GM21723 (cell line): ENCODE data around the gene PLCE1.
"Not testable (repeated sequence)": the region's sequence is repeated elsewhere in the genome, so short reads cannot be mapped to it uniquely, and the experiment has no call there.

Experiments used
- ATAC-seq: cut with Tn5 transposase; IDR thresholded peaks from one replicate; pipeline ENCODE4 v1.9.1; 2021; ENCODE audit warnings: mild to moderate bottlenecking, moderate library complexity; ENCODE audit not compliant: unreplicated experiment

PLCE1 gene

GRCh38 chr10:93993782-93994437, at the start of gene PLCE1:
TSS of gene PLCE1 (plus strand) at chr10:93993931. CDS start at chr10:94031047, 37,116 bp downstream.
- peak; percentile 77 for ATAC-seq

DNA sequence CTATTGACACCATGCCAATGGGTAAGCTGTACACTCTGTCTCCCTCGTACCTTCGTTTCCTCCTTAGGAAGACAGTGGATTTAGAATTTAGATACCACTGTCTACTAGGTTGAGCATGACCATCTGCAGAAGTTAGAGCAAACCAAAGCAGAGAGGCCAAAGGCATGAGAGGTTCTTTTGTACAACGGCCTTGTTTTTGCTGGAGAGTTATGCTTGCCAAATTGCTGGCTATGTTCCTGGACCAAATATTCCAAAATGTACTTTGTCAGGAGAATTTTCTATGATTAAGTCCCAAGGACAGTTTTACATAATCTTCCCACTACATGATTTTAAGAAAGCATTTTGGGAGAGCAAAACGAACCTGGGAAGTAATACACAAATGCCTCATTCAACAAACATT, 47.9 kb upstream of the PLCE1 start:
- no peak for ATAC-seq

DNA sequence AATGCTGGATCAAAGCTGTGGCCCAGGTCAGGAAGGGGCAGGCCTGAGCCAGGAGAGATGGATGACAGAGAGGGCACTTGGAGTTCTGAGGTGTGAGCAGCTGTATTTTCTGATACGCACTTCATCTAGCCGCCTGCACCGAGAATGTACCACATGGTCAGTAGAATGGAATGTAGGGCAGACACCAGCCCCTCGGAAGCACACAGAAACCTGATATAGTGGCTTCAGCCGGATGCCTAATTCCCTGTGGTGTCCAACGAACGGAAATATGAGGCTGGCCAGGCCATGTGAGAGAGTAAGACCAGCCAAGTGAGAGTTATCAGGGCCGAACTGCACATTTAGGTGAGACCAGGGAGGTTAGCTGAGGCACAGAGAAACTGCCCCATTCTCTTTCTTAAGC, 46.7 kb upstream of the PLCE1 start:
- ATAC-seq = no peak

DNA sequence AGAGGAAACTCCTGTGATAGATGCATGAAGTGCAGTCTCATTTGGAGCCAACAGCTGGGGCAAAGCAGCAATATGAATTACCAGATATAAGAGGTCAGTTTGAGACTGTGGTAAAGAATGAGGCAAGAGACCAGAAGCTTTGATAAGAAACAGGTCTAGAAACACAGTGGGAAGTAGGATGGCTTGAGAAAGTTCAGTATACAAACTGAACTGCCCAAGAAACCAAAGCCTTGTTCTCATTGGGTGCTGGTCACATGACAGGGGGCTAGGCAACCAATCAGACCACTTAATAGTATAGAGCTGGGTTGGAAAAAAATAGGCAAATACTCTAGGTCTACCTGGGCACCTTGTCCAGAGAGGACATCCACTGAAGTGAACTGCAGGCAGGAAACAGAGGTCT, 46.2 kb upstream of the PLCE1 start:
- no peak for ATAC-seq

GRCh38 chr10:93951905-93952304, 41.8 kb upstream of the PLCE1 start:
- no peak for ATAC-seq

DNA sequence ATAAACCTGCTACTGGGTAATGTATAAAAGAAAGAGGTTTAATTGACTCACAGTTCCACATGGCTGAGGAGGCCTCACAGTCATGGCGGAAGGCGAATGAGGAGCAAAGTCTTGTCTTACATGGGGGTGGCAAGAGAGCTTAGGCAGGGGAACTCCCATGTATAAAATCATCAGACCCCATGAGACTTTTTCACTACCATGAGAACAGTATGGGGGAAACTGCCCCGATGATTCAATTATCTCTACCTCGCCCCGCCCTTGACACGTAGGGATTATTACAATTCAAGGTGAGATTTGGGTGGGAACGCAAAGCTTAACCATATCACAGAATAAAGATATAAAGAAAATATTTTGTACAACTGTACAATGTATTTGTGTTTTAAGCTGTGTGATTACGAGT, 39.4 kb upstream of the PLCE1 start:
- no peak for ATAC-seq

DNA sequence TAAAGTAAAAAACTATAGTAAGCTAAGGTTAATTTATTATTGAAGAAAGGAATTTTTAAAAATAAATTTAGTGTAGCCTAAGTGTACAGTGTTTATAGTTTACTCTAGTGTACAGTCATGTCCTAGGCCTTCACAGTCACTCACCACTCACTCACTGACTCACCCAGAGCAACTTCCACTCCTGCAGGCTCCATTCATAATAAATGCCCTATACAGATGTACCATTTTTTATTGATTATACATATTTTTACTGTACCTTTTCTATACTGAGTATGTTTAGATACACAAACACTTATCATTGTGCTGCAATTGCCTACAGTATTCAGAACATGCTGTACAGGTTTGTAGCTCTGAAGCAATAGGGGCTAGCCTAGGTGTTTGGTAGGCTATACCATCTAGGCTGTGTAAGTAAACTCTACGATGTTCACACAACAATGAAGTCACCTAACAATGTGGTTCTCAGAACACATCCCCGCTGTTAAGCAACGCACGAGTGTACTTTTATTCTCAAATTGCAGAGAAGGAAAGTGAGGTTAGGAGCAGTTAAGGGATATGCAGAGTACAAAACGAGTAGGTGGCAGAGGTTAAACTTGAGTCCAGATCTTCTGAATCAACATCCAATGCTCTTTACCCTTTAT, 38.9 kb upstream of the PLCE1 start:
- no peak for ATAC-seq

DNA sequence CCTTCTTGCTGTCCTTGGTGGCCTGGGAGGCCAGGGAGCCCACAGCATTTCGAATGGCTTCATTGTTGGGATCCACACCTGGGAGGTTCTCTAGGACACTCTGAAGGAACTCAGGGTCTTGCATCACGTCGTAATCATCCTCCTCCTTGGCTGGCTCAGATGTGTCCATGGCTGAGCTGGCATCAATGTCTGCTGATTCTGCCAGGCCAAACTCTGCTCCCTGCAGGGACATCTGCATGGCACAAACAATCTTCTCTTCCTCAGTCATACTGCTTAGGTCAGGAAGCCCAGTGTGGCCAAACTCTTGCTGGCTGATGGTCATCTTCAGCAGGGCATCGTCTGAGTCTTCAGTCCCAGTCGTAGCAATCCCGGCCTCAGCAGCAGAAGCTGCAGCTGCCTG, 34.9 kb upstream of the PLCE1 start:
- ATAC-seq = no peak

DNA sequence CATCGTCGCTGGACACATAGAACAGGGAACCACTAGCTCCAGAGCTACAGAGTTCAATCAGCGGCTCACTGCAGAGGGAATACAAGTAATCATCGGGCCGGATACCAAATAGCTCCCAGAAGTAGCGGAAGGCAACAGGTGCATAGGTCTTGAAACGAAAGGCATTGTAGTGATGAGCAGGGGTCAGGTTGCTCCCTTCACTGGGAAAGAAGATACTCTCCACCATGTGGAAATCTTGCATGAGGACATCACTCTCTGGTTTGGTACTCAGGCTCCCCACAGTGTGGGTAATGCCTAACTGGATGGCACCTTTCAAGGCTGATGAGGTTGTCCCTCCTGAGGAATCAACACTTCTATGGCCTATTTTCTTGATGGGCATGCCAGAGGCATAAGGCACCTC, 32.7 kb upstream of the PLCE1 start:
- not testable (repeated sequence) for ATAC-seq

- no peak for ATAC-seq
These were observed 30.8 kb upstream of the PLCE1 start for GRCh38 chr10:93962973-93963372.

DNA sequence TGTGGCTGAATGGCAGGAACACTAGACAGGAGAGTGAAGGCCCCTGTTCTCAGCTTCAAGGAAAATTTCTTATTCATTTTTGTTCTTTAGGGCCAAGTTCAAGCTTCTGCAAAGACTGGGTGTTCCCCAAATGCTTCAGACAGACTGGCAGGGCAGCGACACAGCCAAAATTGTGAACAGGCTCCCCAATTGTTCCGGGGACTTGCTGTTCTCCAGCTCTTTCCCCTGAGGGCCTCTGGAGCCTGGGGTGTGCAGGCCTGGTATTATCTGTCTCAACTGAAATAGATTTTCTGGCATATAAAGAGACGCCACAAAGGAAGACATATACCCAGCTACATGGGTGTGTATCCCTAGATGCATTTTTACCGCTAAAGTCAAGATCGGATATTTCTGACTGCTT, 30.3 kb upstream of the PLCE1 start:
- ATAC-seq = no peak

- no peak for ATAC-seq
These were observed 27.8 kb upstream of the PLCE1 start for GRCh38 chr10:93965911-93966310.

DNA sequence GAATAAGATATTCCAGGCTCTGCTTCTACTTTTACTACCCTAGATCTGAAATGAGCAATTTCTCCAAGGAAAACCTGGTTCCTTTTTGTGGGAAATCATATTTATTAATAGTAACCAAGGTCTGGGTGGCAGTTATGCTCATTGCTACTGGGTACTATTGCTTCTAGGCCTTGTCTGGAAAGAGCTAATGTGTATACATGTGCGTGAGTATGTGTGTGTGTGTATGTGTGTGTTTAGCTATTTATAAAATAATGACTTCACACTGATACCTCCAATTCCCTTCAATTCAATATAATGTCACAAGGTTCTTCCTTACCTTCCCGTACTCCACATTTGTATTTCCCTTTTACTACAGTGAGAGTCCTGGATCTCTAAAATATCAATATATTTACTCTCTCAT, 26.0 kb upstream of the PLCE1 start:
- ATAC-seq = no peak

- no peak for ATAC-seq
These were observed 25.2 kb upstream of the PLCE1 start for GRCh38 chr10:93968540-93968945.

DNA sequence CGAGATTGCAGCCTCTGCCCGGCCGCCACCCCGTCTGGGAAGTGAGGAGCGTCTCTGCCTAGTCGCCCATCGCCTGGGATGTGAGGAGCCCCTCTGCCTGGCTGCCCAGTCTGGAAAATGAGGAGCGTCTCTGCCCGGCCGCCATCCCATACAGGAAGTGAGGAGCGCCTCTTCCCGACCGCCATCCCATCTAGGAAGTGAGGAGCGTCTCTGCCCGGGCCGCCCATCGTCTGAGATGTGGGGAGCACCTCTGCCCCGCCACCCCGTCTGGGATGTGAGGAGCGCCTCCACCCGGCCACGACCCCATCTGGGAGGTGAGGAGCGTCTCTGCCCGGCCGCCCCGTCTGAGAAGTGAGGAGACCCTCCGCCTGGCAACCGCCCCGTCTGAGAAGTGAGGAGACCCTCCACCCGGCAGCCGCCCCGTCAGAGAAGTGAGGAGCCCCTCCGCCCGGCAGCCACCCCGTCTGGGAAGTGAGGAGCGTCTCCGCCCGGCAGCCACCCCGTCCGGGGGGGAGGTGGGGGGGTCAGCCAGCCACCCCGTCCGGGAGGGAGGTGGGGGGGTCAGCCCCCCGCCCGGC, 23.2 kb upstream of the PLCE1 start:
- ATAC-seq = not testable (repeated sequence)

DNA sequence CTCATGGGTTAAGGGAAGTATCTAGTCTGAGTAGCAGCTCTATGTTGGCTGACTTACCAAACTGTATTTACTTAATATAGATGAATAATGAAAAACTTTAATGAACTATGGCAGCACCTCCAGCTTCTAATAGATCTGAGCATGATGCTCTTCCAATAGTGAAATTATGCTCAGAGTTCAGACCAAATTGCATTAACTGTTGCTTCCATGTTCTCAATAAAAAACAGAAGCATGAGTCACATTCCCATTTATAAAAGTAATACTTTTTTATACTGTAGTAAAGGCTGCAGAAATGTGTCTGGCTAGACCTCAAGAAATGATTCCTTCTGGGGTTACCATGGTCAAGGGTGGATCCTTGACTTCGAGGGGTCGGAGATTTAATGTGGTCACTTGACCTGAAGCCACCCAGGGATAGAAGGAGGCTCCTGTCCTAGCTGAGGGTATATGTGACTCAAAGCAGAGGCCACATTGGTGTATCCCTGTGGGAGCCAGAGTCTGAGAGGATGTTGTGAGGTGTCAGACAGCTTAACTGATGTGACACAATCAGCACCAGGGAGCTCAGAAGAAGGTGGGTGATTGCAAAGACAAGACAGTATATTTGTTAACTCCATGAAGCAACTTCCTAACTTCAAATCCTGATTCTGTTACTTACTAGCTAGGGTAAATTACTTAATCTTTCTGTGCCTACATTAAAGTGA, 19.8 kb upstream of the PLCE1 start:
- no peak for ATAC-seq

DNA sequence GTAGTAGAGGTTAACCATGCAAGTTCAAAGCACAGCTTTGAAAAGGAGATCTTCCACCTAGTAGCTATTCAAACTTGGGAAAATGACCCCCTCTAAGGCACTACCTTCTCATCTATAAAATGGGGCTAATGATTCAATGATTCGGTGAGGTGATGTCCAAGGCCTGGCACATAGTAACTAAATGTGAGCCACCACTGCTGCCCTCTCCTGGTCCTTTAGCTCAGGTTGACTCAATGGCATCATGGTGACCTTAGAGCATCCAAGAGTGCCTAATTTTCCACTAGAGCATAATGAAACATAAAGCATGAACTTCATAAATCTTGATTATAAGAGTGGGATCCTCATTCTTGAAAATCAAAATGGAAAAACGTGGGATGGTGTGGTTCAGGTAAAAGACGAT, 16.3 kb upstream of the PLCE1 start:
- no peak for ATAC-seq

DNA sequence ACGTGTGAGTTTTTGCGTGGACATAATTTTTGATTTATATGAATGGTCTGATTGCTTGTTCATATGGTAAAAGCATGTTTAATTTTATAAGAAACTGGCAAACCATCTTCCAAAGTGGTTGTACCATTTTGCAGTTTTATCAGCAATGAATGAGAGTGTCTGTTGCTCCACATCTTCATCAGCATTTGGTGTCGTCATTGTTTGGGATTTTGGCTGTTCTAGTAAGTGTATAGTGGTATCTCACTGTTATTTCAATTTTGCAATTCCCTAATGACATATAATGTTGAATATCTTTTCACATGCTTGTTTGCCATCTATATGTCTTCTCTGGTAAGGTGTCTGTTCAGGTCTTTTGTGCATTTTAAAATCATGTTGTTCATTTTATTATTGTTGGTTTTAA, 13.2 kb upstream of the PLCE1 start:
- no peak for ATAC-seq

DNA sequence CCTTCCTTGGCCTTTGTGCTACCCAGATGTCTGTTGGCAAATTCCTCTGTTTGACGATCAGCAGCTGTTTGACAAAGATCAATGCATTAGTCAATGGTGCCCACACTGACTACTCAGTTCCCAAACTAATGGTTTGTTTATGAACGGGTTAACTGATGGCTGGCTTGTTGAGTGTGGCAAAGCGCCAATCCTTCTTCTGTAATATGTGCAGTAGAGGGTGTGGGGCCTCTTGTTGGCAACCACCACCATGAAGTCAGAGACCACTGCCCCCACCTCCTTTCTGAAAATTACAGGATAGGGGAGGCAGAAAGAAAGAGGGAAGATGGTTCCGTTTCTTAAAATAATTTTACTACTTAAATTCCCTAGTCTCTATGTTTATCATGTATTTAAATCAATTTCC, 2.6 kb upstream of the PLCE1 start:
- ATAC-seq = no peak

DNA sequence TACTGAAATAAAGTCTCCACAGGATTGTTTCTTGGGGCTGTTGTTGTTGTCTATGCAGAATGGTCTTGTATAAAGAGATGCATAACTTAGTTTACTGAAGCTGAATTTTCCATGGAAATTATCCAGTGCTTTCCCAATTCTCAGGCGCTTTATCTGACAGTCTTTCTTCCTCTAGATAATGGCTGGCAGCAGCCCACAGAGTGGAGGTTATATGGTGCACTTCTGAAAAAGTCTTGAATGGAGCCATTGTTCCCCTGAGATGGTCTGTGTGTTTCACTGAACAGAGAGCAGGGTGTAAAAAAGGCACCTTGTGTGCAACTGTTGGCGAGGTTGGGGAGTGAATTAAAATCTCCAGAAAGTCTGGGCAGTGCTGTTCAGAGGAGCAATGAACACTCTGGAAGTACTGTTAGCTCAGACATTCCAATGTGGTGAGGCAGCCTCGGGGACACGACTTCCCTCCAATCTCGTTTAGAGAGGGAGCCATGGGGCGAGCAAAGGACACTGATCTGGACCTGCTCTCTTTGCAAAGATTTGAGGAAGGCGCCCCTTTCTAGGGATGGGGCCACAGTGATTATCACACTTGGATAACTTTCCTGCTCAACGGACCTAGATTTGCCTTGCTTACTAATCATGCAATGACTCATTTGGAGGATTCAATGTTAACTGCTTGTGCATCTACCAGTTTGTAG, 2.0 kb upstream of the PLCE1 start:
- no peak for ATAC-seq

DNA sequence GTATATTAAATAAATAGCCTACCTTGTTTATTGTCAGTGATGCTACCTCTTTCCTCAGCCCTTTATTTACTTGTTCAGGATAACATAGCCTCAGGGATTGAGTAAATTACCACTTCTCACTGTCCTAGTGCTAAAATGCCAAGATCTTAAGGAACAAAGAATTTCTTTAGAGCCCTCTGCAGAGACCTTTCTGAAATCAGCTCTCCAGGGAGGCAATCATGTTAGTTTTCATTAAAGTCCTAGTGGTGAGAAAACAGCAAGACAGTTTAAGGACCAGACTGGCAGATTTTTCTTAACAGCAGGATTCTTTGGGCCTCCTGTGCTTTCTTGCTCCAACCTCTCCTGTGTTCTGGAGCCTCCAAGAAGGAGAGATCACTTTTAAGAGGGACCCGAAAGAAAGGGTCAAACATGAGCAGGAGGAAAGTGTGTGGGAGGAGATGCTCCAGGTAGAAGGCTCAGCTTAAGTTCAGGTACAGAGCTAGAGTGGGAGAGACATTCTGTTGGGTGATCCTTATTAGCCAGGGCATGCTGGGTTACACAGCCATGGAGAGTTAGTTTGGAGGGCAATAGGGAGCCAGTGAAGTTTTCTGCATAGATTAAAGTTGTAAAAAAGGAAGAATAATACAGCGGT, 1.2 kb upstream of the PLCE1 start:
- no peak for ATAC-seq
